T-helper 22 cell (primary cell): ENCODE results near the gene PKDREJ.
"Not testable (repeated sequence)": the region's sequence is repeated elsewhere in the genome, so short reads cannot be mapped to it uniquely, and the experiment has no call there.

ENCODE experiments used
- DNase-seq: peaks from one replicate; pipeline ENCODE4 v3.0.0-alpha.2; 2020; ENCODE audit warnings: low read depth

PKDREJ gene

GRCh38 chr22:46267431-46268279, 4.5 kb upstream of the PKDREJ start, which contains the start of gene TTC38:
TTC38 (plus strand) TSS chr22:46268008; CDS start chr22:46268040, 32 bp downstream.
- peak; percentile 39 for DNase-seq

GRCh38 chr22:46265627-46266026, 2.5 kb upstream of the PKDREJ start:
- DNase-seq, result not testable (repeated sequence)

- DNase-seq, result not testable (repeated sequence)
These were observed 1.4 kb upstream of the PKDREJ start for GRCh38 chr22:46264520-46264919.

GRCh38 chr22:46262449-46263215, 511 bp downstream of the PKDREJ start:
- no peak for DNase-seq

- no peak for DNase-seq
These were observed 3.1 kb downstream of the PKDREJ start for GRCh38 chr22:46260038-46260437.

GRCh38 chr22:46259374-46259773, 3.8 kb downstream of the PKDREJ start:
- DNase-seq, result no peak

GRCh38 chr22:46256358-46256958, 6.7 kb downstream of the PKDREJ start:
- no peak for DNase-seq

GRCh38 chr22:46251816-46252380, 11.2 kb downstream of the PKDREJ start:
- no peak for DNase-seq

GRCh38 chr22:46251266-46251665, 11.9 kb downstream of the PKDREJ start:
- DNase-seq, result no peak

GRCh38 chr22:46250783-46251125, 12.4 kb downstream of the PKDREJ start:
- DNase-seq, result no peak

- DNase-seq, result peak; percentile 84
These were observed 12.9 kb downstream of the PKDREJ start, which contains the start of gene CDPF1 for GRCh38 chr22:46250035-46250782. CDPF1 (minus strand) TSS chr22:46250293; CDS start chr22:46248284, 2,009 bp downstream.

GRCh38 chr22:46247443-46247975, 15.6 kb downstream of the PKDREJ start:
- no peak for DNase-seq

GRCh38 chr22:46246178-46246577, 17.0 kb downstream of the PKDREJ start:
- DNase-seq, result no peak

- DNase-seq, result no peak
These were observed 17.6 kb downstream of the PKDREJ start for GRCh38 chr22:46245511-46245910.

- no peak for DNase-seq
These were observed 18.4 kb downstream of the PKDREJ start for GRCh38 chr22:46244771-46245170.

- DNase-seq, result no peak
These were observed 21.1 kb downstream of the PKDREJ start for GRCh38 chr22:46242076-46242475.

GRCh38 chr22:46241396-46242007, 21.6 kb downstream of the PKDREJ start:
- DNase-seq, result no peak

GRCh38 chr22:46240907-46241306, 22.2 kb downstream of the PKDREJ start:
- no peak for DNase-seq

GRCh38 chr22:46240506-46240905, 22.6 kb downstream of the PKDREJ start:
- no peak for DNase-seq

GRCh38 chr22:46240073-46240472, 23.1 kb downstream of the PKDREJ start:
- no peak for DNase-seq
